Tibial nerve (tissue), 4 donors: Measurements from ENCODE around the gene PRRX1.

Experiments
- EP300 ChIP-seq, 2 donors: sonication (generic); formaldehyde crosslinking; IDR thresholded peaks; one replicate each; pipeline ENCODE4 v1.6.1; 2017; ENCODE audit warnings: antibody characterized with exemption in 2 of 2, mild to moderate bottlenecking in 1 of 2
- POLR2A ChIP-seq, 2 donors: fragments of 450-650 bp; IDR thresholded peaks; one replicate each; pipeline ENCODE4 v1.6.1; 2017; ENCODE audit warnings: antibody characterized with exemption in 2 of 2, mild to moderate bottlenecking in 2 of 2, moderate library complexity in 2 of 2
- TF ChIP-seq, protein P1 (sequence below), 5 experiments: fragments of 200-600 bp in 3 of 5; fragments of 450-650 bp in 2 of 5; sonication (generic) in 3 of 5; IDR thresholded peaks; one replicate each; pipeline ENCODE4 v1.5.1; 2016 to 2019; ENCODE audit warnings: antibody characterized with exemption in 5 of 5, mild to moderate bottlenecking in 3 of 5, moderate library complexity in 2 of 5

DNA sequence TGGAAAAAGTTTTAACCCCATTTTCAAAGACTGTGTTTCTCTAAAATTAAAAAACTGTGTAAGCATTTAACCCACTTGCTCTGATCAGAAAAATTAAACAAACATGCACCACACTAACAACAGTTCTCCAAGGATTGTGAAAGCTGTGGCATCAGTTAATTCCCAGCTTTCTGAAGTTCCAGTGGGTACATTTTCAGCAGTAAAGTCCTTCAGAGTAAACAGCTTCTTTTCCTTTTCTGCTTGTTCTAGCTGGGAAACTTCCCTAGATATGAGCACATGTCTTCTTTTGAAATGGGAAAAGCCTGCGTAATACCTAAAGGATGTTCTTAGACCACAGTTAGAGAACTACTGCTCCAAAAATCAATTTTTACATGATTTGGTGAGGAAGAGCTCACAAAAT is 11.1 kb downstream of the PRRX1 start:
- TF ChIP-seq EP300 (IDR thresholded peaks at IDR 0.05) (peak in 1 of 2 donors; percentile 12), POLR2A (IDR thresholded peaks at IDR 0.05) (no peak)
- TF ChIP-seq, protein P1, sequence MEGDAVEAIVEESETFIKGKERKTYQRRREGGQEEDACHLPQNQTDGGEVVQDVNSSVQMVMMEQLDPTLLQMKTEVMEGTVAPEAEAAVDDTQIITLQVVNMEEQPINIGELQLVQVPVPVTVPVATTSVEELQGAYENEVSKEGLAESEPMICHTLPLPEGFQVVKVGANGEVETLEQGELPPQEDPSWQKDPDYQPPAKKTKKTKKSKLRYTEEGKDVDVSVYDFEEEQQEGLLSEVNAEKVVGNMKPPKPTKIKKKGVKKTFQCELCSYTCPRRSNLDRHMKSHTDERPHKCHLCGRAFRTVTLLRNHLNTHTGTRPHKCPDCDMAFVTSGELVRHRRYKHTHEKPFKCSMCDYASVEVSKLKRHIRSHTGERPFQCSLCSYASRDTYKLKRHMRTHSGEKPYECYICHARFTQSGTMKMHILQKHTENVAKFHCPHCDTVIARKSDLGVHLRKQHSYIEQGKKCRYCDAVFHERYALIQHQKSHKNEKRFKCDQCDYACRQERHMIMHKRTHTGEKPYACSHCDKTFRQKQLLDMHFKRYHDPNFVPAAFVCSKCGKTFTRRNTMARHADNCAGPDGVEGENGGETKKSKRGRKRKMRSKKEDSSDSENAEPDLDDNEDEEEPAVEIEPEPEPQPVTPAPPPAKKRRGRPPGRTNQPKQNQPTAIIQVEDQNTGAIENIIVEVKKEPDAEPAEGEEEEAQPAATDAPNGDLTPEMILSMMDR (IDR thresholded peaks at IDR 0.05) = no peak
